Activated T-cell treated with anti-CD3 and anti-CD28 coated beads for 48 hours (primary cell): ENCODE measurements around the gene LRRC43.
A peak's percentile ranks its signal among the peaks of the same experiment; 100 is the strongest.
"Not testable (repeated sequence)": the region's sequence is repeated elsewhere in the genome, so short reads cannot be mapped to it uniquely, and the experiment has no call there.

Experiments used
- DNase-seq: peaks from one replicate; pipeline ENCODE4 v3.0.0-alpha.2; 2020; ENCODE audit warnings: low read depth

Gene LRRC43

DNA sequence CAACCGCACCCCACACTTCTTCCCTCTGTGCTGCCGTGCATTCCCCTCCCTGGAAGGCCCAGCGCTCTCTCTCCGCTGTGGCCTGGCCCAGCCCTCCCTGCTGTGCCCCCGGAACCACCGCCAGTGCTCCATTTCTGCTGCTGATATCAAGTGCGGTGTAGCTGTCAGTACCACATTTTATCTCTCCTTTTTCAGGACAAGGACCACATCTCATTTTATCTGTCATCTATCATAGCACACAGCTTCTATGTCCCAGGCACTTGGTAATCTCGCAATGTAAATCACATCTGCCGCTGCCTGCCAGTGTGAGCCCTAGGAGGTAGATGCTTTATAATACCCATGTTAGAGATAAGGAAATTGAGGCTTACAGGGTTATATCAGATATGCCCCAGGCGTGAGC is 27.2 kb upstream of the LRRC43 start:
- no peak for DNase-seq

DNA sequence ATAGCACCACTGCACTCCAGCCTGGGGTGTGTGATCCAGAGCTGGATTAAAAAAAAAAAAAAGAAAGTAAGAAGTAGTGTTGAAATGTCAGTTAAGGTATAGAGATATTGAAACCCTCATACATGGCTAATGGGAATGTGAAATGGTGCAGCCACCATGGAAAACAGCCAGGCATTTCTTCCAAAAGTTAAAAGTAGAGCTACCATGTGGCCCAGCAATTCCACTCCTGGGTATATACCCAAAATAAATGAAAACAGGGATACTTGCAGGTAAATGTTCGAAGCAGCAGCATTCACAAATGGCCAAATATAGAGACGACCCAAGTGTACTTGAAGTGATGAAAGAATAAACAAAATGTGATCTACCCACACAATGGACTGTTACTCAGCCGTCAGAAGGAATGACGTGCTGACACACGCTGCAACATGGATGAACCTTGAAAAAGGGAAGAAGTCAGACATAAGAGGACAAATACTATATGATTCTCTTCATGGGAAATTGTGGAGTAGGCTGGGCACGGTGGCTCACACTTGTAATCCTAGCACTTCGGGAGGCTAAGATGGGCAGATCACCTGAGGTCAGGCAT is 24.1 kb upstream of the LRRC43 start:
- no peak for DNase-seq

DNA sequence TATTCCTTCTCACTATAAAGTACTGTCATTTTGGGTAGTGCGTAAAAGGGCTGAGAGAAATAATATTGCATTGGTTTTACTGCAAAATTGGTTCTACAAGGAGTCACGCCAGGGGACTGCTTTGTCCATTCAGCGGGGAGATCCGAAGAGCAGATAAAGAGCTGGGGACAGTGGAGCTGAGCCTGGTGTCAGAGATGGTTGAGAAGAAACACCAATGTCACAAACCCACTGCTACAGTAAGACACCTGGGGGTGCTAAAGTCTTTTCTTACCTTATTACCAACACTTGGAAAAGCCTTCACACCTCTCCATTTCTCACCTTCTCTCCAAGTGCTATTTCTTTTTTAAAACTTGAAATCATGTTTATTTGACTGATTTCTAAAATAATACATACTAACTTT is 23.0 kb upstream of the LRRC43 start:
- no peak for DNase-seq

DNA sequence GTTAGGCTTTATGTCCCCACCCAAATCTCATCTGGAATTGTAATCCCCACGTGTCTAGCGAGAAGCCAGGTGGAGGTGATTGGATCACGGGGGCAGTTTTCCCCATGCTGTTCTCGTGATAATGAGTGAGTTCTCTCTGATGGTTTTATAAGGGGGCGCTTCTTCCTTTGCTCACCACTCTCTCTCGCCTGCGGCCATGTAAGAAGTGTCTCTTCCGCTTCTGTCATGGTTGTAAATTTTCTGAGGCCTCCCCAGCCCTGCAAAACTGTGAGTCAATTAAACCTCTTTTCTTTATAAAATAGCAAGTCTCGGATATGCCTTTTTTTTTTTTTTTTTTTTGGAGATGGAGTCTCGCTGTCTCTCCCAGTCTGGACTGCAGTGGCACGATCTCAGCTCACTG is 22.2 kb upstream of the LRRC43 start:
- DNase-seq = no peak

DNA sequence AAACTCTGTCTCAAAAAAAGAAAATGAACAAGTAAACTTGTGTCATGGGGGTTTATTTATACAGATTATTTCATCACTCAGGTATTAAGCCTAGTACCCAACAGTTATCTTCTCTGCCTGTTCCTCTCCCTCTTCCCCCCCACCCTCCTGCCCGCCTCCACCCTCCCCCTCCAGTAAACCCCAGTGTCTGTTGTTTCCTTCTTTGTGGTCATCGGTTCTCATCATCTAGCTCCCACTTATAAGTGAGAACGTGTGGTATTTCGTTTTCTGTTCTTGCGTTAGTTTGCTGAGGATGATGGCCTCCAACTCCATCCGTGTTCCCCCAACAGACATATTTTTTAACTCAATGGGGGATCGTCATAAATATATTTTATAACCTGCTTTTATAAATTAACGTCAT is 21.2 kb upstream of the LRRC43 start:
- no peak for DNase-seq

DNA sequence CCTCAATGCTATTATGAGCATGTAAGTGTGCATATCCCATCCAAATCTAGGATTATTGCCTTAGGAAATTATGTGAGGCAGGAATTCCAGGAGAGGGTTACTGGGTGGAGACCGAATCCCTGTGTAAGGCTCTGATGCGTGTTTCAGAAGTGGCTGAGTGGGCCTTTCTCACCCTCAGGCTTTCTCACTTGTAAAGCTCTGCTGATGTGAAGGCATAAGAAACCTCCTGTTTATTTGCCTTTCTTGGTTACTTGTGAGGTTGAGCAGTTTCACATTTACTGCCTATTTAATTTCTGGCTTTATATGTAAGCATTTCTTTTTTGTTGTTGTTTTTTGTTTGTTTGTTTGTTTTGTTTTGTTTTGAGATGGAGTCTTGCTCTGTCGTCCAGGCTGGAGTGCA is 19.9 kb upstream of the LRRC43 start:
- no peak for DNase-seq

DNA sequence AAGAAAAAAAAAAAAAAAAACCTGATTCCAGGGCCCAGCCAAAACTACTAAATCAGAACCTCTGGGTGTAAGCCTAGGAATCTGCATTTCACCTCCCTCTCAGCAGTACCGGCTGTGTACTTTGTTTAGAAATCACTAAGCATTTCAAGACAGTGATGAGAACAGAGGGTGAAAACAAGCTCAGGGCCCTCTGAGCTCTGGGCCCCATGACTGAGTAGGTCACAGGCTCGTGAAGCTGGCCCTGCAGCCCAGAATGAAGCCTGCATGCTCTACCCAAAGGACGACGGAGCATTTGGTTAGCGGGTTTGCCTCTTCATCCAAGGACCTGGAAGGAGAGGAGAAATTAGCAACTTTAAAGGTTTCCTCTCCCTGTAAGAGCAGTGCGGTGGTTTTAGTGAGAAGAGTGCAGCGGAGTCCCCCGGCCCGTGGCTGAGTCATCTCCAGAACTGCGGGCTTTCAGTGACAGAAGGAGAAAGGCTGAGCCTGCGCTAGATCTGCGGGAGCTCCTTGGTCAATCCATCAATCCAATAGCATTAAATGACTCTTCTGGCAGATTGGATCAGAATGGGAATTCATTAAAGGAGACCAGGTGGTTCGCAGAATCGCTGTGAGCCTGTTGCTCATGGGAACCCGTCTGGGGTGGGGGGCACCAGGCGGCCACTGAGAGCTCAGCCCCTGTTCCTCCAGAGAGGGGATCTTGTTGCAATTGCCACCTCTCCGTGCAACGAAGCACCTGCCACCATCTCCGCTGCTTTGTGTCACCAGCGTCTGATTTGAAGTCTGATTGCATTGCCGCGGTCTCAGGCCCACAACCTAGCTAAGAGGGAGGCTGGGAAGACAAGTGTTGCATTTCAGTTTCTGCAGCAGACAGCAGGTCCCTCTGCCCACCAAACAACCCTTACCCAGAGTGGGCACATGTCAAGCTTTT is 16.2 kb upstream of the LRRC43 start:
- peak; percentile 58 for DNase-seq

DNA sequence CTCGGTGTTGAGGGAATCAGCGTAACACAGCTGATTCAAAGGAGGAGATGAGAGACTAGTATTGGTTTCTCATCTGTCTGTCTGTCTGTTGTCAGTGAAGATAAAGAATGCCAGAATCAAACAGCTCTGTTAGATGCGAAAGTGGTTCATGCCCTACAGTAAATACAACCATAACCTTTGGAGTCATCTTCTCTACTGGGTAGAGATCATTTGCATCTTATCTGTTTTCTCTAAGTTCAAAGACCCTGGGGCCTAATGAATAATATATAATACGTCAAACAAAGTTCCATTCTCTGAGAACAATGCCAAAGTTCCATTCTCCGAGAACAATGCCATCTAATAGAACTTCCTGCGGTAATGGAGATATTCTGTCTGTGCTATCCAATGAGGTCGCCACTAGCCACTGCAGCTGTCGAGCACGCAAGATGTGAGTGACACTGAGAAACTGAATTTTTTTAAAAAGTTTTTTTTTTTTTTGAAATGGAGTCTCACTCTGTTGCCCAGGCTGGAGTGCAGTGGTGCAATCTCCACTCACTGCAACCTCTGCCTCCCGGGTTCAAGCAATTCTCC is 15.5 kb upstream of the LRRC43 start:
- DNase-seq = no peak

DNA sequence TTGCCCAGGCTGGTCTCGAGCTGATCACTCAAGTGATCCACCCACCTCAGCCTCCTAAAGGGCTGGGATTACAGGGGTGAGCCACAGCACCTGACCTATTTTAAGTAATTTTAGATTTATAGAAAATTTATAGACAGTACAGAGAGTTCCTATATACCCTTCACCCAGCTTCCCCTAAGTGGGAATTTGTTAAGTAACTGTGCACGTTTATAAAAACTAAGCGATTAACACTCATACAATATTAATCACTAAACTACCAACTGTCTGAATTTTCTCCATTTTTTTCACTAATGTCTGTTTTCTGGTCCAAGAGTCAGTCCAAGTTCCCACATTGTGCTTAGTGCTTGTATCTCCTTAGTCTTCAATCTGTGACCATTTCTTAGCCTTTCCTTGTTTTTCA is 14.4 kb upstream of the LRRC43 start:
- no peak for DNase-seq

DNA sequence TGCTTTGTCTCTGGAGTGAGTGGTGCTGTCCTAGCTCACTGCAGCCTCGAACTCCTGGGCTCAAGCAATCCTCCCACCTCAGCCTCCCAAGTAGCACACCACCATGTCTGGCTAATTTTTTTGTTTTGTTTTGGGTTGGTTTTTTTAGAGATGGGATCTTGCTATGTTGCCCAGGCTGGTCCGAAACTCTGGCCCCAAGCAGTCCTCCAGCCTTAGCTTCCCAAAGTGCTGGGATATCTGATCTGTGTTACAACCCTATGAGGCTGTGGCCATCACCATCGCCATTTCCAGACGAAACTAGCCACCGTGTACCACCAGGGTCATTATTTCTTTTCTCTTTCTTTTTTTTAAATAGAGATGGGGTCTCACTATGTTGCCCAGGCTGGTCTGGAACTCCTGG is 11.5 kb upstream of the LRRC43 start:
- DNase-seq = no peak

DNA sequence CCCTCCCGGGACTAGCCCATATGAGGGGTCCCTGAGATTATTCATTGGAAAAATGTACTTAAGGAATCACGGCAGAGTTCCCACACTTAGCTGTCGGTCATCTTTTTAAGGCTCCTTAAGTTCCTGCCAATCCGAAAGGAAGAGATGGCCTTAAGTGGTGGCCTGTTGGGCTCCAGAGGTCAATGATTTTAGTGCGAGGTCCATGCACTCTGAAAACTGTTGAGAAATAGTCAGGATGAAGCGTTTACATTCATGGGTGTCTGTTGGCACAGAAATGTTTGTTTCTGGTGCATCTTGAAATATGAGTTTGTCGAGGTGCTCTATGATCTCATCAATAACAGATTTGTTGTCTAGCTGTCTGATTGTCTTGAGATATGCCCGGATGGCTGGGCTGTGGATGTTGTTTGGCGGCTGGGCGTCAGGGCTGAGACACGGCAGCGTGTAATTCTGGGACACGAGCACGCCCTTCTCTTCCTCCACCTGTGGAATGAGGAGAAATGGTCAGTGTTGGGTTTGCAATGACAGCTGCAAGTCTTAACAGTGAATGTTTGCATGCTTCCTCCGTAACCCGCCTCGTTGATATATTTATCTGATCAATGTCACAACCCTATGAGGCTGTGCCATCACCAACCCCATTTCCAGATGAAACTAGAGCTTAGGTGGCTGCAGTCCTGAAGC is 10.5 kb upstream of the LRRC43 start:
- DNase-seq = no peak

DNA sequence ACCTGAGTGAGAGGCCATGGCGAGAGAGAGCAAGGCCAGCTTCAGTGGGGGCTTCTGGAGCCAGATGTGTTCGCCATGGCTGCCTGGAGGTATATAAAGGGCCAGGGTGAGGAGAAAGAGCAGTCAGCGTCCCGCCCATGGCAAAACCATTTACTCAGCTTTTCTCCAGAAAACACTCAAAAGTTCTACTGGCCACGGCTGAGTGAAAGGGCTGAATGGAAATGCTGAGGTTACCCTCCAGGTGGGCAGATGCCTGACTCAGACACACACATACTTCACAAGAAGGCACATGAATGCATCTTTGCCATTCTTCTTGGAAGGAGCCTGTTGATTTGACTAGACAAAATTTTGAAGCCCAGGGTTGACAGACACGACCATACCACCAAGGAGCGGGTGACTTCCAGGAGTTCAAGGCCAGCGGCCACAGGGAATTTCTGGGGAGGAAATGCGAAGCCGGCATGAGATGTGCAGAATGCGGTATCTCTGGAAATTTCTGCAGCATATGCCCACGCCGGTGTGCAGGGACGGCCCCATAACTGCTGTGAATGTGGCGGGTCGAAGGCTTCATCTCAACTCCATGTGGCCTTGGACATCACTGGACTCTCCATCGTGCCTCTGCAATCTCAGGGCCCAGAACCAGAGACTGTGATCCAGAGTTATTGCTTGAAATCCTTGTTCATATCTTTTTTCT is 8.6 kb upstream of the LRRC43 start, which contains the start of gene IL31:
TSS of gene IL31 (minus strand) at position 67 of the 691 bp plus-strand sequence. CDS start at position 18, 49 bp downstream.
- peak; percentile 45 for DNase-seq

DNA sequence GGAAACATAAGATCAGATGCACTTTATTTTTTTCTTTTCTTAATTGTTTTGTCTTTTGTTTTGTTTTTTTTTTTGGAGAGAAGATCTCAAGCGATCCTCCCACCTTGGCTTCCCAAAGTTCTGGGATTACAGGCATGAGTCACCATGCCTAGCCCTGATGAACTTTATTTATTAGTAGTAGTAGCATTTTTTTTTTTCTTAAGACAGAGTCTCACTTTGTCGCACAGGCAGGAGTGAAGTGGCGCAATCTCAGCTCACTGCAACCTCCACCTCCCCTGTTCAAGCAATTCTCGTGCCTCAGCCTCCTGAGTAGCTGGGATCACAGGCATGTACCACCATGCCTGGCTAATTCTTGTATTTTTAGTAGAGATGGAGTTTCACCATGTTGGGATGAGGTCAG is 6.5 kb upstream of the LRRC43 start:
- not testable (repeated sequence) for DNase-seq

DNA sequence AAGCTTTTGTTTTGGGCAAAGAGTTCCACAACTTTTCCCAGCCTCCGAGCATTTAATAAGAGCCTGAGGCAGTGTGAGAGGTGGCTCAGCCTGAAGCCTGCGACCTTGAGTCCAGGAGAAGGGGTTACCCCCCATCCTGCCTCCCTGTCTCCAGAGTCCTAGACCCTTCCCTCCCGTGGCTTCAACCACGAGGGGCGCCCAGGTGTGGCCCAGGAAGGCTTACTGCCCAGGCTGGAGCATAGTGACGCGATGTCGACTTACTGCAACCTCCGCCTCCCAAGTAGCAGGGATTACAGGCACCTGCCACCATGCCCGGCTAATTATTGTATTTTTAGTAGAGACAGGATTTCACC is 641 bp downstream of the LRRC43 start:
- DNase-seq = no peak

DNA sequence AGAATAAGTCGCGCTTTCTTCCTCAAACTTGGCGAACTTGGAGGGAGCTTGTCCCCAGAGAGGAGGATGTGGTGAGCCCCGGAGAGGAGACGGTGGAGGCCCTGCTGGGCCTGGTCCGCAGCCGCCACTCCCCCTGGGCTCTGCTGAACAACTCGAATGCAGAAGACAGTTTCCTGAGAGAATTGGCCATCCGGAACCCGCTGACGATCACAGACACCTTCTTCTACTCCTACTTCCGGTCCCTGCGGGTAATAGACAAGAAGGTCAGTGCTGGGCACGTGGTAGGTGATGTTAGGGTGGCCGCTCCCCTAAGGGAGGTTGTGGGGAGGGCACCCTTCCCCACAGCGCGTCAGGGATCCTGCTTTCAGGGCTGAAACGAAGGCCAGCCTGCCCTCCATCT is 1.6 kb downstream of the LRRC43 start:
- no peak for DNase-seq

DNA sequence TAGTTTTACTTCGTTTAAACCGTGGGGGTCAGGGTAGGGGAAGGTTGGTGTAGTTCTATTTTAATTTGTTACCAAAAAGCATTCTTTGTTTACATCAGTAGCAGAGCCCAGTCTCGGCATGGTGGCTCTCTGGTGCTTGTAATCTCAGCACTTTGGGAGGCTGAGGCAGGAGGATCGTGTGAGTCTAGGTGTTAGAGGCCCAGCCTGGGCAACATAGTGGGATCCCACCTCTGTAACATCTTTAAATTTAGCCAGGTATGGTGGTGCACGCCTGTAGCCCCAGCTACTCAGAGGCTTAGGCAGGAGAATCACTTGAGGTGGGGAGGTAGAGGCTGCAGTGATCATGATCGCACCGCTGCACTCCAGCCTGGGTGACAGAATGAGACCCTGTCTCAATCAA is 2.2 kb downstream of the LRRC43 start:
- DNase-seq = no peak

DNA sequence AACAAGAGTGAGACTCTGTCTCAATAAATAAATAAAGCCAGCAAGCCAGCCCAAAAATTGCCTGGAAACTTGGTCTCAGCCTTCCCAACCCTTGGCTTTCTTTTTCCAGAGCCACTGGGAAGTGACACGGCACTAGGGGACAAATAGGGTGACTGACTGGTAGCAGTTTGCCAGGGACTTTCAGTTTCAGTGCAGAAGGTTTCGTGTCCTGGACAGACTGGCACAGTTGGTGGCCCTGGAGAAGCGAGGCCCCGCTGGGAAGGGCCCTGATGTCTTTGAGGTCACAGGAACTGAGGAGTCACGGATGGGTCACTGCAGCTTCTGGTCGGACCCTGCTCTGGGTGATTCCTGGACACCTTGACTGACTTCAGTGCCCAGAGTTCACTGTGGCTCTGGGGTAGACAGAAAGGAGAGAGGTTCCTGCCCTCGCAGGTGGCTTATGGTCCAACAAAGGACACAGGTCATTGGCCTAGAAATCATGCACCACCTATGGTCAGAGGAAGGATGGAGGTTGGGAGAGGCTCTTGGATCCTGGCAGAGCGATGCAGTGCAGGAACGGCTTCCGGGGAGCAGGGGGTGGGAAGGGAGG is 2.7 kb downstream of the LRRC43 start:
- no peak for DNase-seq

DNA sequence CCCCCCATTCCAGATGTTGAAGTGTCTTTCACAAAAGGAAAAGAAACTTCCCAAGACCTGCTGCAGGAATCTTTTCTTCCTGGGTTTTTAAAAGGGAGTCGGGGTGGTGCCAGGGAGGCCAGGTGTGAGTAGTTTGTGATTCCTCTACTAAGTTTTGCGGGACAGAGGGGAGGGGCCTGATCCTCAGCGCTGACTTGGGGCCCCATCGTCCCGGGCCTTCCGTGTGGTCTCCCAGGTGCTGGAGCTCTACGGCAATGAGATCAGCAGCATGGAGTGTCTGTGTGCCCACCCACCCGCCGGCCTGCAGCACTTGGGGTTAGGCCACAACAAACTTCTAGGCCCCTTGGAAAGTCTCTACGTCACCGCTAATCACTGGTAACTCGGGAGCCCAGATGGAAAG is 4.5 kb downstream of the LRRC43 start:
- no peak for DNase-seq

DNA sequence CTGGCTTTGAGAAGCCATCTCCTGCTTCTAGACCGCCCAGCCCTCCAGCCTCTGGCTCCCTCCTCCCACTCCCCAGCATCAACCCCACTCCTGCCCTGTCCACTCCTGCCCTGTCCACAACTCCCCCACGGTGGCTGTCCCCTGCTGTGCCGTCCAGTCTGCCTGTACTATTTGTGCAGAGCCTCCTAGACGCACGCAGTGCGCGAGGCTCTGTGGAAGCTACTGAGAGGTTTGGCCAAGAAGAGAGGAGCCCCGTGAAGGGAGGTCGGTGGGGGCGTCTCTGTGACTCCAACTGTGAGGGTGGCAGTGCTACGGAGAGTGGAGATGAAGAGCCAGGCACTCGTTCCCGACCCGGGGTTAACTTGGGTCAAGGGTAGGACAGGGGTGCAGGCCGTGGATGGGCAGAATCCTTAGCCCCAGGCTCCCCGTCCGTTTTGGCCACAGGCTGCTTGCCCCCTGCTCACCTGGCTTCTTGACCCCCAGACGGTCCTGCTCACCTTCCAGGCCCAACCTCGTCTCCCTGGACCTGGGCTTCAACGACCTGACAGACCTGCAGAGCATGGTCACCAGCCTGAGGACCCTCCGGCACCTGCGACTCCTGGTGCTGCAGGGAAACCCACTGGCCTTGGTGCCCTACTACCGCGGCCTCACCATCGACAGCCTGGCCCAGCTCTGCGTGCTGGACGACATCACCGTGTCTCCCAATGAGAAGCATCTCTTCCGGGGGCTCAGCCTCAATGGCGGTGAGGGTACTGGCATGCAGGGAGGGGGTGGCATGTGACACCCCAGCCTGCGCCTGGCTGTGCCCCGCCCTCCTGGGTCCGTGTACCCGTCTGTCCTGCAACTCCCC is 6.9 kb downstream of the LRRC43 start:
- DNase-seq = no peak

DNA sequence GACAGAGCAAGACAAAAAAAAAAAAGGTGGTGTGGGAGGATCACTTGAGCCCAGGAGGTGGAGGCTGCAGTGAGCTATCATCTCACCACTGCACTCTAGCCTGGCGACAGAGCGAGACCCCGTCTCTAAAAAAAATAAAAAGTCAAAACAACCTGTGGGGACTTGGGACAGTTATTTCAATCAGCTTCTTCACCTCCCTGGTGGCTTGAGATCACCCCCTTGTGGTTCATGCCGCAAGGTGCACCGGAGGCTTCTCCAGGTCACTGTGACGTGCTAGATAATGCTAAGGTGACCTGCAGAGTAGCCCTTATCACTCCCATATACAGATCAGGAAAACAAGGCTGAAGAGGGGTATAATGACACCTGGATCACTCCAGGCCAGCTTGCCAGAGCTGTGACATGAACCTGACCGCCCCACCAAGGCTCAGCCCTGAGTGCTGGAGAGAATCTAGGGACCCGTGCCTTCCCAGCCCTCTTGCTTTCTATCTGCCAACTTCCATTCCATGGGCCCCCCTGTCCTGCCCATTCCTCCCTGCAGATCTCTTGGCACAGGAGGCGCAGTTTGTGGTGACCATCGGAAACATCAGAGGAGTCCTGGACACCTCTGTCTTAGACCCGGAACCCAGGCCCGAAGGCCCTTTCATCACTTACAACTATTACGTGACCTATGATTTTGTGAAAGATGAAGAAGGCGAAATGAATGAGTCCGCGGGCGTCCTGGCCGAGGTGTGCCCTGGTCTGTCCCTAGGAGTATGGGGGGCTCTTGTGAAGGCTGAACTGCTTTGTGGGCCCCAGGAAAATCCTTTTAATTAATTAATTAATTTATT is 8.1 kb downstream of the LRRC43 start:
- peak; percentile 63 for DNase-seq
